Renal cortex interstitium (tissue), 11 donors: Measurements from ENCODE around the gene DOCK1. TPM values are rescaled to one million over a fixed set of nuclear protein-coding genes. Genes with fewer than 3 reads are reported as not detected.

Experiments
- DNase-seq, 11 donors: peaks; one replicate each; pipeline ENCODE4 v3.0.0-alpha.2; 2013; ENCODE audit warnings: low read depth in 9 of 11, low spot score in 4 of 11; ENCODE audit errors: extremely low read depth in 1 of 11
- polyA plus RNA-seq, 3 donors: library from polyadenylated mRNA; unstranded; fragments of 120-200 nt; gene quantifications; one replicate each; pipeline ENCODE4 v1.2.1, GENCODE V29; 2013; ENCODE audit not compliant: insufficient read length in 3 of 3

Gene DOCK1
- polyA plus RNA-seq, 3 donors: 62.5 to 69.5 (median 64.8) TPM

DNA sequence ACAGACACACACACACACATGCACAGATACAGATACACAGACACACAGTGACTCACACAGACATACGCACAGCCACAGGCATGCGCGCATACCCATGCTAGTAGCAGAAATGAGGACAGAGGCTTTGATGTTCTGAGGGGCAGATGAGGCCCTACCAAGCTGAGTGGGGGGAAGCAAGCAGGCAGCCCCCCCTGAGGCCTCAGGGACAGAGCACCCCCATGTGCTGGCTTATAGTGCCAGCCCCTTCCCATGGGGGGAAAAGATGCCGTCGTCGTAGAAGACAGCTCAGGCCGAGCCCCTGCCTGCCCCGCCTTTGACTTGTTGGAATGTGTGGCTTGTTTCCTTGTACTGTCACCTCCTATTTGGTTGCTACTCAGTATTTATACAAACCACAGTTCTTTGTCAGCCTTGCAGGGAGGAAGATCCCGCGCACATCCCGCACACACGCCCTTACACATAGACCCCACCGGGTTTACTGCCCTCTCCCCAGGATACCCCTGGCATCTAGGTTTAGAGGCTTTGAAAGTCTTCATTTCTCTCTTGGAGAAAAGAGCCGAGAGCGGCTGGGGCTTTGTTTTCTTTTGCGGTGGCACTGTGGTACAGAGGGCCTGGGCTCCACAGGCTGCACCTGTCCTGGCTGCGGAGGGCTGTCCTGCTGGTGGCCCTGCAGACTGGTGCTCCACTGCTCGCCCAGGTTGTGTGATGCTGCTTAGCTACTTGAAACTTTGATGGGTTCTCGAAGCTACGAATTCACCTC lies 112.5 kb downstream of the DOCK1 start:
- no peak for DNase-seq

DNA sequence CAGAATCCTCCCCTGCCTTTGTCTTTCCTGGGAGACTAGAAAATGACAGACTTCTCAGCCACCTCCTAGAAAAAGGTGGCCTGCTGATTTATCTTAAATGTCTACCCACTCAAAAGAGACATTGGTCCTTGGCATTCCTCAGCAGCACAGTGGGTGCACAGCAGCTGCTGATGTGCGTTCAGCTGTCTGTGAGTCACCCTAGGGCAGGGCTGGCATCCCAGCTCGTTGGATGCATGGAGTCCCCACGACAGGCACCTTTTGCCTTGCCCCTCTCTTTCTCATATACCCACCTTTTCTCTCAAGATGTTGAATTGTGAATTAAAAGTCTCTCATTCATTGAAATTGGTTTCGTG lies 113.0 kb downstream of the DOCK1 start:
- DNase-seq: no peak

DNA sequence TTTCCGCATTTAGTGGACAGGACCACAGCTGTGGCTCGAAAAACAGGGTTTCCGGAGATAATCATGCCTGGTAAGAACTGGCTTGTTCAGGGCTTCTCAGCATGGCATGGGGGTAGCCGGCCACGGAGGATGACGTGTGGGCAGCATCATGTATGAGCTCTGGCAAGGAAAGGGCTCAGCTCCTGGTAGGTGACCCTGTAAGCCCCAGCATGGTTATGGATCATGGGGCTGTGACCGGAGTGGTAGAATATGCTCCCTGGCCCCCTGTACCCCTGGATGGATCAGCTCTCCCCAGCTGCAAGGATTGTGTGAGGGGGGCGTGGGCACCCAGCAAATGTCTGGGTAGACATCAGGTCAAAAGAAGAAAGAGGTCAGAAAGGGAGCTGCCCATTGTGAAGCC lies 113.5 kb downstream of the DOCK1 start:
- no peak for DNase-seq

DNA sequence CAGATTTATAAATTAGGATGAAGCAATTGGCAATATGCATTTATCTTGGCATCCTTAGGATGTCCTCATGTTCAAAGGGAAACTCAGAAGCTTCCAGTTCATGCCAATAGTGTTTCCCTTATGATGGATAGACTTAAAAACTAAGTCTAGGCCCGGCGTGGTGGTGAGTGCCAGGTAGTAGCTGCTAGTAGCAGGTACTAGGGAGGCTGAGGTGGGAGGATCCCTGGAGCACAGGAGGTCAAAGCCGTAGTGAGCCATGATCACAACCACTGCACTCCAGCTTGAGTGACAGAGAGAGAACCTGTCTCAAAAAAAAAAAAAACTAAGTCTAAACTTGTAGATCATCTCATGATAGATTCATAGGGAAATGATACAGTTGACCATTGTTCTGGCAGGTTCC lies 115.0 kb downstream of the DOCK1 start:
- DNase-seq: no peak

DNA sequence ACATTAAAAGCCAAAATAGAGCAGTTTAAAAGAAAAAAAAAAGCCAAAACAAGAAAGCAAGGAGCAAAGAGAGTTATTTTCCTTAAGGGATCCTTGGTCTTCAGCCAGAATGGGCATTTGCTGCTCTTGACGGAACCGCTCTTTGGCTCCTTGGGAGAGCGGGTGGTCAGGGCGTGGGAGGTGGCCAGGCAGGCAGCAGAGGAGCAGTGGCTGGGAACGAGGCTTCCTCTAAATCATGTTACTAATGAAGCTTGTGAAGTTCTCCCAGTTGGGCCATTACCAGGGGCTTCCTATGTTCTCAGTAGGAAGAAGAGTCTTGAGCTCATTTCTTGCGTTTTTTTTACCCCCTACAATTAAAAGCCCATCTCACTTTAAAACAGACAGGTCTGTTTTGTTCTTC lies 116.6 kb downstream of the DOCK1 start:
- DNase-seq: peak in 2 of 11 donors; percentile 8 to 35

DNA sequence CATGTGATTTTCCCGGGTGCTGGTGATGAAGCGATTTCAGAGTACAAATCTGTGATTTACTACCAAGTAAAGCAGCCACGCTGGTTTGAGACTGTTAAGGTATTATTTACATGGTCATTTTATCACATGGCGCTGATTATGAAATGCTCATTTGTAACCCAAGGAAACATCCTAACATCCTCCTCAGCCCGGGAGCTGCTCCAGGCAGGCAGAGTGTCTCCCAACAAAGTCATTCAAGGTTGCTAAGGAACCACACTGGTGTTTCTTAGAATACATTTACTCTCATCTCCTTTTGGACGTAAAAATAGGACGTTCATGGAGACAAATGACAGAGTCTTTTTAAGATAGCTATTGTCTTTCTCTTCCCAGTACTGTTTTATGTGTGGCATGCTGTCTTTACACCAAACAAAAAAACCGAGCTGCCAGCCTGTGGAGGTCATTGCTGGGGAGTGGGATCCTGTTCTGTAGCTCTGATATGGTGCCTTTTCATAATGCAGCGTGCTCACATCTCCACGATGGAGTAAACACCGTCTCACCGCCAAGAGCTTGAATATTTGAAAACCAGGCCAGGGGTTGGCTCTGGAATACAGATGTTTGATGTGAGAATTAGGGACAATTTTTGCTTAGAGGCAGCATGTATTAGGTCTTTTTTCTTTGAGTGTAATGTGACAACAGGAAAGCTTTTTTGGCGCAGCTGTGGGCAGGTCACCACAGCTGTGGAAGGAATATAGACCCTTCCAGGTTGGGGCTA lies 119.6 kb downstream of the DOCK1 start:
- no peak for DNase-seq

DNA sequence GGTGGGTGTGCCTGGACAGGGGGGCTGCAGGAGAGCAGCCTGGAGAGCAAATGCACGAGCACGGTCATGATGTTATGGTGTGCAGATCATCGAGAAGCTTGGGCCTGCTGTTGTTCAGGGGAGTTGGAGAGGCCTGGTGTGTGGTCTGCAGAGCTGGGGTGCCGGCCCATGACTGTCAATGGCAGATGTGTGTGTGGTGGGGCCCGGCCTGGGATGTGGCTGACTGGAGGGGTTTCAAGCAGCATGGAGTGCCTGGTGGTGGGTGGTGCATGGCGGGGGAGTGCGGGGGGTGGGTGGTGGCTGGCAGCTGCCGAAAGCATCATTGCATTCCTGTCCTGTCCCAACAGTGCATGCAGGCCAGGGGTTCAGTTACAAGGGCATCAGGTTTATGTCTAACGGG lies 122.6 kb downstream of the DOCK1 start:
- DNase-seq: no peak

DNA sequence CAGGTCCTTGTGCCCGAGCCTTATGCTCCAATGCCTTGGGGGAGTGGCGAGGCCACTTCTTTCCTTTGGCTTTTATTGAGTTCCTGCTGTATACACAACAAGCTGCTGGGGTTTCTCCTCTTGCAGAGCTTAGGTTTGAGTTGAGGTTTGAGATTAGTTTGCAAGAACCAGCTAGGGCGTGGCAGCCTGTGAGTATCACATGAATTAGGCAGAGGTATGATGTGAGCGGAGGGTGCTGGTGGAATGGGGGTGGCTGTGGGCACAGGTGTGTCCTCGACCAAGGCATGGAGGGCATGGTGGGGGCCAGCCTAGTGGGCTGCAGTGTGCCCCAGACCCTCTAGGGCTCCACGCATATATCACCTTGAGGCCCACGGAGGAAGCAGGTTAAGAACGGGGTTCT lies 123.3 kb downstream of the DOCK1 start:
- no peak for DNase-seq

DNA sequence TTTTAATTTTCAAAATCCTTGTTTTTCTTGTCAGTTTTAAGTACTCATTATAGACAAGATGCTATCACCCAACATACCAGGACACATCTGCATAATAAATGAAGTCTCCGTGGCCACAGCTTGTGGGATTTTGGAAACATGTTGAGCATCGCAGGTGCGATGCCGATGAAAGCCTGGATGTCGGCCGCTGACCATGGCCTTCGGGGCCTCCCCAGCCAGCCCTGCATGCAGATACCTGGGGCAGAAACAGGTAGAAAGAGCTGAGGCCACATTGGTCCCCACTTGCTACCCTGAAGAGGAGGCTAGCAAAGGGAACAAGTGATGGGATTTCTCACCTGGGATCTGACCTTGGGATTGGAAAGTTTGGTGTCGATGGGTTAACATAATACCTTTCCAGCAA lies 123.8 kb downstream of the DOCK1 start:
- no peak for DNase-seq

DNA sequence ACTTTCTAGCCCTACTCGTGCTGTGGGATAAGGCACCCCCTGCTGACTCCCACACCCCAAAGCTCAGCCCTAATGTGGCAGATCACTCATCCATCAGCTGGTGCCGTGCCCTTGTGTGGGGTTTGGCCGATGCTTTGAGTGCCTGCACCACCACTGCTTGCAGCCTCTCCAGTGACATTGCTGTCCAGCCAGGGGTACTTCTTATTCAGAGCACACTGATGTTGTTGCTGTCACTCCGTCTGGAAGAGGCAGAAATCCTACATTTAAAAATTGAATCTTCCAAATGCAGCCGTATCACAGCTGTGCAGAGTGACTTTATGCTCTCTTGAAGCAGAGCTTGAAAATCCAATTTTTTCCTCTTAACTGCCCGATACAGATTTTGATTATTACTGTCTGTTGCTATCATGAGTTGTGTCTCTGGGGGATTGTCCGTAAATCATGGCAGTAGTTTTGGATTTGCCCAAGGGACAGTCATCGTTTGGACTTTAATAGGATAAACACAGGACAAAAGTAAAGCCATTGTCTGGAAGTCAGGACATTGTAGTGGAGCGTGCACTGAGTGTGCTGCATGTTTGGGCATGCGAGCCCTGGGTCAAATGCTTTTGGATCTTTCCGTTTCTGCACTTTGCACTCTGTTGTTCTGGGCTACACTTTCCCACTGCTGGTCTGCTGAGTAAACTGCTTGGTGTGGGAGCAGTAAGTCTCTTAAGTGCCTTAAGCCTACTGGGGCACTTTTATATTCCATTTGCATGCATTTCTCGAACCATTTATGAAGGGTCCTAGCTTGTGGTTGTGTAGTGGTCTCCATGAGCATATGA lies 128.2 kb downstream of the DOCK1 start:
- no peak for DNase-seq

DNA sequence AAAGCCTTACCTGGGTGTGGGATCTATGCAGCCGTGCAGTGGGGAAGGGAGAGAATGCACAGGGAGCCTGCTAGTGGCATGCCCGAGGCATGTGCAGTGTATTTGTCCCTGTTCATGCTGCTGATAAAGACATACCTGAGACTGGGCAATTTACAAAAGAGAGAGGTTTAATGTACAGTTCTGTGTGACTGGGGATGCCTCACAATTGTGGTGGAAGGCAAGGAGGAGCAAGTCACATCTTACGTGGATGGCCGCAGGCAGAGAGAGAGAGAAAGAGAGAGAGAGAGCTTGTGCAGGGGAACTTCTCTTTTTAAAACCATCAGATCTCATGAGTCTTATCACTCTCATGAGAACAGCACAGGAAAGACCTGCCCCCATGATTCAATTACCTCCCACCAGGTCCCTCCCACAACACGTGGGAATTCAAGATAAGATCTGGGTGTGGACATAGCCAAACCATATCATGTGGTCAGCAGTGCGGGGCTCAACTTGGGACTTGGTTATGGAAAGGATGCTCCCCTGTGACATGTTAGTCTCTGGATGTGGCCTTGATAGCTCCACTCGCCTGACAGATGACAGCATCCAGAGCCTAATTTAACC lies 128.9 kb downstream of the DOCK1 start:
- DNase-seq: no peak

DNA sequence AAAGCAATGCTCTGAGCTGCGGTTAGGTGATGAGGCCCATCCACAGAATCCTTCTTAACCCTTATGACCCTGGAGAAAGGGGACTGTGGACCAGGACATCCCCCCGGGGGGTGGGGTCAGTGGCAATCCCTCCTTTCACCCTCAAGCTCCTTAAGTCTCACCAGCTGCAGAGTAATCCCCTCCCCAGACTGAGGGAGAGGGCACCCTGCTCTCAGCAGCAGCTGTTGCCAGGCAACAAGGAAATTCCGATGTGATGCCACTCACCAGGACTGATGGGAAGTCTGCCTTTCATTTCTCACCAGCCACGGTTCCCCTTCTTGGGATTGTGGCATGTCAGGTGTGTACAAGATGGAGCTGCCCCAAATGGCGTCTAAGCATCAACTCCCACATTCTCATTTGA lies 129.6 kb downstream of the DOCK1 start:
- no peak for DNase-seq

DNA sequence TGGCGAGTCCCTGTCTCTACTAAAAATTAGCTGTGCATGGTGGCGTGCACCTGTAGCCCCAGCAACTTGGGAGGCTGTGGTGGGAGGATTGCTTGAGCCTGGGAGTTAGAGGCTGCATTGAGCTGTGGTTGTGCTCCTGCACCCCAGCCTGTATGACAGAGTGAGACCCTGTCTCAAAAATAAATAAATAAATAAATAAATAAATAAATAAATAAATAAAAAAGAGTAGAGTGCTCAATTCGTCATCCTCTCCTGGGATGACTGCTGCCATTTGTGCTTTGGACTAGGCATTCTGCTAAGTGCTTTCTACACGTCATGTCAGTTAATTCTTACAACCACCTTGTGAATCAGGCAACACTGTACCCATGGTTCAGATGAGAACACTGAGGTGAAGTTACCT lies 130.6 kb downstream of the DOCK1 start:
- no peak for DNase-seq

DNA sequence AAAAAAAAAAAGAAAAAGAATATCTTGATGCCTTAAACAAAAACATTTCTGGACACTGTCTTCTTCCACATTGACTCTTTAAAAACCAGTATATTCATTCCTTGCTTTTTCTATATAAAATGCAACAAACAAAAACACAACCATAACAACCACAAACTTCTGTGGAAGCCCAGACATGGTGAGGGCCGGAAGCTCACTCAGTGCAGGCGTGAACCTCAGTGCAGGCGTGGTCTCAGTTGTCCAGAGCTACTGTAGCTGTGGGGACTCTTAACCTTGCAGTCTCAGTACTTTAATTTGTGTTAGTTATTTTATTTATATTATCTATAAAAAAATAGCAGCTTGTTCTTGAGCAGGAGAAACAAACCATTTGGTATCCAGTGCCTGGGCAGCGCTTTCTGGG lies 131.8 kb downstream of the DOCK1 start:
- no peak for DNase-seq

DNA sequence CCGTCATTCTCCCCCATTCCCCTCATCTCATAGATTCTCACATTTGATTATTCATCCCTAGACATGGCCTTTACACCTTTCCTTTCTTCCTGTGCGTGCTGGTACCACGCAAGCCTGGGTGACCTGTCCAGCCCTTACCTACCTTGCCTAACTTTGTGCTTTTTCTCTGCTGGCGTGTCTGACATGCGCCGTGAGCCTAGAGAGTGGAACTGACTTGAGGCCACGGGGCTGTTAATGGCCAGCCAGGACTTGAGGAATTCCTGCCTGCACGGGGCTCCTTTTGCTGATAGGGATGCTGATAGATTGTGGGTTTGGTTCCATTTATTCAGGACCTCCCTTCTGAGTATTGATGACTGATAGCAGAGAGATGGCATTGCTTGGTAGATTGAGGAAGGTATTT lies 134.2 kb downstream of the DOCK1 start:
- DNase-seq: no peak

DNA sequence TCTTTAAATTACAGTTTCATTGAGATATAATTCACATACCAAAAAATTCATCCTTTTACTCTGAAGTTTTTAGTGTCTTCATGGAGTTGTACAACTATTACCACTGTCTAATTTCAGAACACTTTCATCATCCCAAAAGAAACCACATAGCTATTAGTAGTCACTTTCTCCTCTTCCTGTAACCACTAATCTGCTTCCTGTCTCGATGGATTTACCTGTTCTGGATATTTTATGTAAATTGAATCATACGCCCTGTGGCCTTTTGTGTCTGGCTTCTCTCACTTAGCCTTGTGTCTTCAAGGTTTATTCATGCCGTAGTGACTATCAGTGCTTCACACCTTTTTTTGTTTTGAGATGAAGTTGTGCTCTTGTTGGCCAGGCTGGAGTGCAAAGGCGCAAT lies 135.5 kb downstream of the DOCK1 start:
- DNase-seq: no peak

DNA sequence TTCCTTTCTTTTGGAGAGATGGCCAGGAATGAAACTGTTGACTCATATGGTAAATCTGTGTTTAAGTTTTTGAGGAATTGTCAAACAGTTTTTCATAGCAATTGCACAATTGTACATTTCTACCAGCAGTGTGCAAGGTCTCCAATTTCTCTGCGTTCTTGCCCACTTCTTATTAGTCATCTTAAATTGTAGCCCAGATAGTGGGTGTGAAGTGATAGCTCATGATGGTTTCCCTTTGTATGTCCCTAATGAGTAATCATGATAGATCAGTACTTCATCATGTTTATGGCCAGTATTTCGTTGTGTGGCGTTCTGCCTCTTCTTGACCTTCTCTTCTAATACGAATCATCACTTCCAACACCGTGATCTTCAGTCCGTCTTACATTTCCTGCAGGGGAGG lies 136.3 kb downstream of the DOCK1 start:
- DNase-seq: no peak

DNA sequence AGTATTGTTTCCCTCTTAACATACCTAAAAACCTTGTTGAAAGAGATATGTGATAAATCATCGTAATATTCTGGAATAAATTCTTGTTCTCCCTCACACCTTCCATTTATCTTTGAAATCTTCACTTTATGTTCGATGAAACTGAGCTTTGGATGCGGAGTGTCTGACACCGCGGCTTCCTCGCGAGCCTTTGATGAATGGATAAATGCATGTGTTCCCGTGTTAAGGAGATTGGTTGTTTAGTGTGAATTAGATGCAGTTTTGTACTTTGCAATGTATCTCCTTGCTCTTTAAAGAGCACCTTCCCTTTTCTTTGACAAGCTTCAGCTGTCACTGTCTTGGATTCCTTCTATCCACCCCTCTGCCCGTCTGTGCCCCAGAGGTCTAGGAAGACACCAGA lies 138.1 kb downstream of the DOCK1 start:
- no peak for DNase-seq

DNA sequence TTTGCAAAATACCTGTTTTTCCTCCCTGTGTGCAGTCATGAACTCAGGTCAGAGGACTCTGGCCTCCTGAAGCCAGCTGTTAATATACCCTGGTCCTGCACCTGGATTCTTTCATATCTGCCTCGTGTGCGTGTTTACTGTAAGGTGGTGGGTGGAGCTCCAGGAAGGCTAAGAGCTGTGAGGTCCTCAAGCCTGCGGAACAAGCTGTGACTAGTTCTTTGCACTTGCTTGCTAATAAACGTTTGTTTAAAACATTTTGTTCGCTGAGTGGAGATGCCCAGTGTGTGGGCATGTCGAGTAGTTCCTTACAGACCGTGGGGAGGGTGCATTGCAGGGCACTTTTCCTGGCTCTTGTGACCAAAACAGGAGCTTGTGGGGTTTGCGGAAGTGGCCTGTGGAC lies 139.0 kb downstream of the DOCK1 start:
- DNase-seq: no peak
